ENCODE data around the gene TOR2A.

Gene TOR2A

DNA sequence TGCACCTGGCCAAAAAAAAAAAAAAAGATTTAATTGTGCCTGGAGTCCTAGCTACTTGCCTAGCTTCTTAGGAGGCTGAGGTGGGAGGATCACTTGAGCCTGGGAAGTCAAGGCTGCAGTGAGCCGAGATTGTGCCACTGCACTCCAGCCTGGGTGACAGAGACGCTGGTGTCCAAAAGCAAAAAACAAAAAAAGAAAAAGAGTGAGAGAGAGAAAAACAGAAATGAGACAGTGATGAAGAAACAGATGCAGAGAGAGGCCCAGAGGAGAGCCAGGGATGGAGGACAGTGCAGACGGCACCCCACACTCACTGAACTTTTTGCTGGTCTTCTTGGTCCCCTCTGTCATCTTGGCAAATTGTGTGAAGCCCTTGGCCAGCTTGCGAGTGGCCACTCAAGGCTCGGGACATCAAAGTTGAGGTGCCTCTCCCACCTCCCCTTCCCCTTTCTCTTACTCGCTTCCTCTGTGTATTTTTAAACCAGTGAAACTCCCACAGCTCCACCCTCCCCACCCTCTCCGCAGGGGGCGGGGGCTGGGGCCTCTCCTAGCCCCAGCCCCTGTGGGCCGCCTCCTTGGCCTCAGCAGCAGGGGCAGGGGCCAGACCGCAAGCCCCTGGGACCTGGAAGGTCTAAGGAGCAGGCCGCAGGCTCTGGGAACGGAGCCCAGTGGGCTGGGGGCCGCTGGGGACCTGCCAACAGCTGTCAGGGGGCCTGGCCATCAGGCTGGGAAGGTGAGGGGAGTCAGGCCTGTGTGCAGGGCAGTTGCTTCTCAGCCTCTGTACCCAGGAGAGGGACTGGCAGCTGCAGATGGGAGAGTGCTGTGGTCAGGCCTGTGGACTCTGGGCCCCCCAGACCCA is 43.4 kb upstream of the TOR2A start, which contains the start of gene SH2D3C:
TSS of gene SH2D3C (minus strand) at position 387 of the 856 bp plus-strand sequence. CDS start at position 348, 39 bp downstream.
- TF ChIP-seq ZFX (IDR thresholded peaks at IDR 0.05; ENCODE audit: borderline replicate concordance) = no peak
- no peak for TF ChIP-seq CTCF (IDR thresholded peaks at IDR 0.05)
- H3K27ac ChIP-seq = no peak within 1 kb of the TSS

DNA sequence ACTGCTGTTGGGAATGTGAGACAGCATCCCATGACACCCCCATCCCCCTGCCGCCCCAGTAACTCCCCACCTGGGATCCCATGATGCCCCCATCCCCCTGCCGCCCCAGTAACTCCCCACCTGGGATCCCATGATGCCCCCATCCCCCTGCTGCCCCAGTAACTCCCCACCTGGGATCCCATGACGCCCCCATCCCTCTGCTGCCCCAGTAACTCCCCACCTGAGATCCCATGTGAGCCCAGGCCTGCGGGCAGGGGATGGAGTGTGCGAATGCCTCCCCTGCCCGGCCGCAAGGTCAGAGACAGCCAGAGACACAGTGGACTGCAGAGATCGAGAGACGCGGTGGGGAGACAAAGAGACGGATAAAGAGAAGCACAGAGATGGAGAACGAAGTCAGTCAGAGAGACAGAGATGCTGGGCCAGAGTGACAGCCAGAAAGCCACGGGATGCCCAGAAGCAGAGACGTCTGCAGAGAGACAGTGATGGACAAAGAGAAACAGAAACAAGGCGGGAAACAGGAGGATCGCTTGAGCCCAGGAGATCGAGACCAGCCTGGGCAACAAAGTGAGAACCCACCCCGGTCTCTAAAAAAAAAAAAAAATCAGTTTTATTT is 42.4 kb upstream of the TOR2A start:
- H3K27ac ChIP-seq = no peak overlapping the region
- TF ChIP-seq ZFX (IDR thresholded peaks at IDR 0.05; ENCODE audit: borderline replicate concordance) (no peak), CTCF (IDR thresholded peaks at IDR 0.05) (no peak)

DNA sequence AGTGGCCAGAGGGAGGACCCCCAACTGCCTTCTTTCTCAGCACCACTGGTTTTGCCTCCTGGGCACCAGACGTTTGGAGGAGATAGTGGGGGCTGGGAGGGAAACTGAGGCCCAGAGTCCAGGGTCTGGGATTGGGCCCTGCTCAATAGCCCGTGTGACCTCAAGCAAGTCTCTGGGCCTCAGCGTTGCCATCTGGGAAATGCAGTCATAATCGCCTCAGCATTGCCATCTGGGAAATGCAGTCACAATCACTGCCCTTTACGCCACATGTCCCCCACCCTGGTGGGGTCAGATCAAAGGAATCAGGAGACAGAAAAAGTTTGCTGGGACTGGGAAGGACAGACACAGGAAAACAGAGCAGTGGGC is 41.8 kb upstream of the TOR2A start:
- TF ChIP-seq ZFX (IDR thresholded peaks at IDR 0.05; ENCODE audit: borderline replicate concordance) = no peak
- no peak for TF ChIP-seq CTCF (IDR thresholded peaks at IDR 0.05)
- H3K27ac ChIP-seq = no peak overlapping the region

DNA sequence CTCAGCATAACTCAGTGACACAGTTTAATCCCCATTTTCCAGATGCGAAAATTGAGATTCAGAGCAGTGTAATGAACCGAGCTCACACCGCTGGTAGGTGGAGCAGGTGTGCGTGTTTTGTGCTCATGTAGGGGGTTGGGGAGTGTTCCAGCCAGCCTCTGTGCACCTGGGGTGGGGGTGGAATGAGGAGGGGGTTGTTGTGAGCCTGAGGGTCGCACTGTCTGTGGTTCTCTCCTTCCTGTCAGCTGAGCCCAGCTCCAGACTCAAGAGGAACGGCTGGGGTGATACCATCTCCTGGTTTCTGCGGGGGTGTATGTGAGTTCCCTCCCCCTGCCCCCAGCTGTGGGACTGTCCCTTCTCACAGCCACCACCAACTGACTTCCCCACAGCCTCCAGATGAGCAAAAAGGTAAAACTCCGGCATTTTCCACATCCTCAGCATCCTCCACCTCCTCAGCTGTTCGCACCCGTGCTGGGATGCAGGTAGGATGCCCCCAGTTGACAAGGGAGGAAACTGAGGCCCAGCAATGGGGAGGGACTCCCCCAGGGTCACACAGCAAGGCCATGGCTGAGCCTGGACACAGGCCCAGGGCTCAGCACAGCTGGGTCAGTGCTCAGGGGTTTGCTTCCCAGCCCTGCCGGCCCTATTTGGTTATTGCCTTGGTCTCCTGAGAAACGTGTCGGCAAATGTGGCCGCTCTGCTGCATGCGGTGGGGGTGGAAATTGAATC is 41.3 kb upstream of the TOR2A start:
- no peak for TF ChIP-seq ZFX (IDR thresholded peaks at IDR 0.05; ENCODE audit: borderline replicate concordance)
- no peak for TF ChIP-seq CTCF (IDR thresholded peaks at IDR 0.05)
- H3K27ac ChIP-seq = no peak overlapping the region

DNA sequence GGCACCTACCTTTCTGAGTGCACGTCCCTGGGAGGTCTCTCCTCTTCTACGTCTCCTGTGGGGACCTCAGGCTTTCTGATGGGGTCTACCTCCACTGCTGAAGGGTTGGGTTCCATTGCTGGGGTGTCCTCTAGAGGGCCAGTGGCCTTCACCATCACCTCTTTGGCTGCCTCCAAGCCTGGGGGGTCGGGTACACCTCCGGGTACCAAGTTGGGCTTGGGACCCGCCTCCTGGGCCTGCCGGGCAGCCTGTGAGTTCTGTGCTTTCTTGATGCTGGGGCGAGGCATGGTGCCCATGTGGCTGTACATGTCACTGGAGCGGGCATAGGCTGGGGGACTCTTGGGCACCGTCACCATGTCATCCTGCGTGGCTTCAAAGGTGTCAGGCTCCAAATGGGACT is 38.9 kb upstream of the TOR2A start:
- H3K27ac ChIP-seq = no peak overlapping the region
- no peak for TF ChIP-seq ZFX (IDR thresholded peaks at IDR 0.05; ENCODE audit: borderline replicate concordance)
- no peak for TF ChIP-seq CTCF (IDR thresholded peaks at IDR 0.05)

DNA sequence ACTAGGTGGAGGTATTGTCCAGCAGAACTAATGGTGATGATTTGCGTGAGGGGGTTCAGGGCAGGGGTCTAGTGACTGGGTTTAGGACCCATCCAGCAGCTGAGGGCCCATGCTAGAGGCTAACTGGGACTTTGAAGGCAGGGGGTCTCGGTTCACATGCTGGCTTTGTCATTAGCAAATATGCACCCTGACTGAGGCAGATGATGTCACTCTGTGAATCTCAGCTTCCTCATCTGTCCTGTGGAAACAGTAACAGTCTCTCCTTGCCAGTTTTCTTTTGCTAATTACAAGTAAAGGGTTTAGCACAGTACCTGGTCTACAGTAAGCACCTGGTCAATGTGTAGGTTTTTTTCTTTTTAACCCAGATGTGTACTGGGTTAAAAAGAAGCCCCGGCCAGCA is 38.2 kb upstream of the TOR2A start:
- TF ChIP-seq ZFX (IDR thresholded peaks at IDR 0.05; ENCODE audit: borderline replicate concordance) = no peak
- no peak overlapping the region for H3K27ac ChIP-seq

DNA sequence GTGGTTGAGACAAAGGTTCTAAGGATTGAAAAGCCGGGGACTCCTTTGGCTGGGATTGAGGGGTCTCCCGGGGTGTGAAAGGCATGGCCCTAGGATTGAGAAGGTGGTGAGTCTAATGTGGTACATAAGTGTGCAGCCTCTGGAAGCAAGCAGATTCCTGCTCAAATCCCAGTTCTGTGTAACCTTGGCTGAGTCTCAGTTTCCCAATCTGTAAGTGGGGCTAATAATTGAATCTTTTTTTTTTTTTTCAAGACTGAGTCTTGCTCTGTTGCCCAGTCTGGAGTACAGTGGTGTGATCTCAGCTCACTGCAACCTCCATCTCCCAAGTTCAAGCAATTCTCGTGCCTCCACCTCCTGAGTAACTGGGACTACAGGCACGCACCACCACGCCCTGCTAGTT is 37.5 kb upstream of the TOR2A start:
- TF ChIP-seq ZFX (IDR thresholded peaks at IDR 0.05; ENCODE audit: borderline replicate concordance) (no peak), CTCF (IDR thresholded peaks at IDR 0.05) (no peak)
- no peak overlapping the region for H3K27ac ChIP-seq

Data from 22Rv1 (cell line).